ENCODE measurements around the gene AGMO. TPM values are rescaled to one million over a fixed set of nuclear protein-coding genes. Genes with fewer than 3 reads are reported as not detected.

Gene AGMO
- total and polyA plus RNA-seq, 4 donors, result 21.6 to 46.6 (median 31.6) TPM

GRCh38 chr7:15228831-15229230 lies 333.0 kb downstream of the AGMO start:
- Histone ChIP-seq H3K4me1 (ENCODE audit: control insufficient read depth in 4 of 4, insufficient read depth in 4 of 4, low read length in 3 of 4) (peaks cover 0 to 17% (median 5%) of the 10 kb centered on the region in 4 donors), H3K9ac (ENCODE audit: low read depth in 1 of 2, low read length in 2 of 2) (no peak overlapping the region), H3K27ac (ENCODE audit: low read depth in 1 of 2, low read length in 2 of 2) (no peak overlapping the region), H3K27me3 (ENCODE audit: control insufficient read depth in 4 of 4, insufficient read depth in 4 of 4, low read length in 3 of 4) (no peaks in the 10 kb centered on the region), H3K4me3 (ENCODE audit: low read depth in 1 of 3, low read length in 3 of 3) (no peak overlapping the region), H3K9me3 (ENCODE audit: control insufficient read depth in 4 of 4, low read length in 3 of 4) (peaks cover 0 to 5% (median 0%) of the 10 kb centered on the region in 4 donors), H3K36me3 (ENCODE audit: control insufficient read depth in 4 of 4, insufficient read depth in 3 of 4, low read depth in 1 of 4, low read length in 3 of 4) (no peaks in the 10 kb centered on the region)
- no peak for TF ChIP-seq FOXA2 (IDR thresholded peaks at IDR 0.05)
- no peak for TF ChIP-seq JUND (IDR thresholded peaks at IDR 0.05)
- TF ChIP-seq TAF1 (conservative IDR thresholded peaks at IDR 0.05), result no peak
- TF ChIP-seq HNF4G (IDR thresholded peaks at IDR 0.05), result no peak
- DNase-seq (ENCODE audit: low spot score), result no peak
- WGBS, result 95% methylated on average over 3 of the region's 3 CpGs

- Histone ChIP-seq H3K27ac (ENCODE audit: low read depth in 1 of 2, low read length in 2 of 2) (no peak overlapping the region), H3K27me3 (ENCODE audit: control insufficient read depth in 4 of 4, insufficient read depth in 4 of 4, low read length in 3 of 4) (no peaks in the 10 kb centered on the region), H3K36me3 (ENCODE audit: control insufficient read depth in 4 of 4, insufficient read depth in 3 of 4, low read depth in 1 of 4, low read length in 3 of 4) (no peaks in the 10 kb centered on the region), H3K4me1 (ENCODE audit: control insufficient read depth in 4 of 4, insufficient read depth in 4 of 4, low read length in 3 of 4) (peaks cover 0 to 17% (median 5%) of the 10 kb centered on the region in 4 donors), H3K4me3 (ENCODE audit: low read depth in 1 of 3, low read length in 3 of 3) (no peak overlapping the region), H3K9me3 (ENCODE audit: control insufficient read depth in 4 of 4, low read length in 3 of 4) (peaks cover 0 to 5% (median 0%) of the 10 kb centered on the region in 4 donors), H3K9ac (ENCODE audit: low read depth in 1 of 2, low read length in 2 of 2) (no peak overlapping the region)
- TF ChIP-seq HNF4A (conservative IDR thresholded peaks at IDR 0.05), result peak; percentile 79 to 83
- no peak for TF ChIP-seq ATF3 (IDR thresholded peaks at IDR 0.05)
- TF ChIP-seq SP1 (IDR thresholded peaks at IDR 0.05), result peak; percentile 26
- TF ChIP-seq TAF1 (conservative IDR thresholded peaks at IDR 0.05), result no peak
- no peak for TF ChIP-seq EGR1 (IDR thresholded peaks at IDR 0.05; ENCODE audit: low read depth in 2 of 2)
- TF ChIP-seq FOXA2 (IDR thresholded peaks at IDR 0.05), result no peak
- no peak for TF ChIP-seq NR2F2 (IDR thresholded peaks at IDR 0.05)
- TF ChIP-seq RXRA (IDR thresholded peaks at IDR 0.05), result peak; percentile 50
- TF ChIP-seq FOXA1 (IDR thresholded peaks at IDR 0.05), result no peak
- TF ChIP-seq JUND (IDR thresholded peaks at IDR 0.05), result peak in 1 of 2 donors; percentile 40
- no peak for TF ChIP-seq ZBTB33 (IDR thresholded peaks at IDR 0.05)
- TF ChIP-seq GABPA (IDR thresholded peaks at IDR 0.05 in 1 of 2, conservative IDR thresholded peaks at IDR 0.05 in 1 of 2), result no peak
- peak in 1 of 2 donors; percentile 11 for TF ChIP-seq RAD21 (IDR thresholded peaks at IDR 0.05)
- no peak for TF ChIP-seq CTCF (IDR thresholded peaks at IDR 0.05; ENCODE audit: low read depth, low read length, missing input control)
- TF ChIP-seq YY1 (IDR thresholded peaks at IDR 0.05), result peak; percentile 48
- DNase-seq (ENCODE audit: low spot score), result no peak
- 24% methylated on average over 1 of the region's 1 CpG for WGBS
Measured at GRCh38 chr7:15225981-15226380, 335.8 kb downstream of the AGMO start.

GRCh38 chr7:15219758-15220157 lies 342.1 kb downstream of the AGMO start:
- no peaks in the 10 kb centered on the region for H3K27me3 ChIP-seq (ENCODE audit: control insufficient read depth in 4 of 4, insufficient read depth in 4 of 4, low read length in 3 of 4)
- no peak overlapping the region for H3K27ac ChIP-seq (ENCODE audit: low read depth in 1 of 2, low read length in 2 of 2)
- H3K9ac ChIP-seq (ENCODE audit: low read depth in 1 of 2, low read length in 2 of 2), result no peak overlapping the region
- H3K9me3 ChIP-seq (ENCODE audit: control insufficient read depth in 4 of 4, low read length in 3 of 4), result peaks cover 0 to 5% (median 0%) of the 10 kb centered on the region in 4 donors
- 81% methylated on average over 1 of the region's 1 CpG for WGBS
- no peaks in the 10 kb centered on the region for H3K36me3 ChIP-seq (ENCODE audit: control insufficient read depth in 4 of 4, insufficient read depth in 3 of 4, low read depth in 1 of 4, low read length in 3 of 4)
- TF ChIP-seq RXRA (IDR thresholded peaks at IDR 0.05) (no peak), FOXA2 (IDR thresholded peaks at IDR 0.05) (no peak)
- no peaks in the 10 kb centered on the region for H3K4me1 ChIP-seq (ENCODE audit: control insufficient read depth in 4 of 4, insufficient read depth in 4 of 4, low read length in 3 of 4)
- no peak overlapping the region for H3K4me3 ChIP-seq (ENCODE audit: low read depth in 1 of 3, low read length in 3 of 3)
- DNase-seq (ENCODE audit: low spot score), result no peak

Measured in liver (tissue), 9 donors.